DMS 273 (cell line): ENCODE results near the gene ITLN1.

Experiments used
- DNase-seq: peaks from one replicate; lab custom pipeline; 2025; ENCODE audit not compliant: unreplicated experiment; lab: John Stamatoyannopoulos, UW

ITLN1 gene

DNA sequence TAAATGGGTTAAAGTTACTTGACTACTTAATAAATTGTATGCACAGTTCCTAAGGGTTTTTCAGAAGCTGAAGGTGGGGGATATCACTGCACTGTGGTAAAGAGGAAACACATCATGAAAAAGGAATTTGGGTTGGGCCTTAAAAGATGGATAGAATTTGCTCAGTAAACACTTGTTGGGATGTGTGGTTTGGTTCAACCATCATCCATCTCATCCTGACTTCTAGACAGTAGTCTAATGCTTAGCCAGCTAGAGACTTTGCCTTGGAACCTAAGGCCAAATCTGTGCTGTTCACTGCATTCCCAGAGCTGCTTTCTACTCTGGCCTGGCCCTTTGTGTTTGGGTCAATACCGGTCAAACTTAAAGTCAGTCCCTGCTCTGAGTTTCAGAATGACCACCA lies 58.4 kb downstream of the ITLN1 start:
- DNase-seq = no peak
